OCI-LY1 (cell line): ENCODE data around the gene MRPL23.

ENCODE experiments used
- H2AFZ ChIP-seq: fragments of 200-600 bp; sonication (generic), shearing (Covaris generic); 2 replicates; pipeline ENCODE4 v1.6.0; 2014; ENCODE audit warnings: antibody characterized with exemption, mild to moderate bottlenecking, low read length
- H3F3A ChIP-seq: fragments of 200-600 bp; sonication (generic), shearing (Covaris generic); 2 replicates; pipeline ENCODE4 v1.6.0; 2014; ENCODE audit warnings: mild to moderate bottlenecking, antibody characterized with exemption, low read length, moderate library complexity; ENCODE audit not compliant: insufficient read depth
- H3K27ac ChIP-seq: fragments of 200-600 bp; sonication (generic); 2 replicates; pipeline ENCODE4 v1.5.1; 2014; ENCODE audit warnings: low read length, mixed run types, mild to moderate bottlenecking, low read depth; ENCODE audit not compliant: poor library complexity, severe bottlenecking
- H3K27me3 ChIP-seq: fragments of 200-600 bp; sonication (generic); 2 replicates; pipeline ENCODE4 v1.6.0; 2014; ENCODE audit warnings: antibody characterized with exemption, mild to moderate bottlenecking, low read length, moderate library complexity; ENCODE audit not compliant: insufficient read depth
- H3K36me3 ChIP-seq: fragments of 200-600 bp; sonication (generic); 2 replicates; pipeline ENCODE4 v1.6.1; 2014; ENCODE audit warnings: mild to moderate bottlenecking, antibody characterized with exemption, low read length, moderate library complexity, mixed read lengths; ENCODE audit not compliant: insufficient read depth
- H3K4me1 ChIP-seq: fragments of 200-600 bp; sonication (generic); 2 replicates; pipeline ENCODE4 v1.5.1; 2014; ENCODE audit warnings: mild to moderate bottlenecking, low read length, moderate library complexity; ENCODE audit not compliant: insufficient read depth, severe bottlenecking
- H3K4me2 ChIP-seq: fragments of 200-600 bp; sonication (generic), shearing (Covaris generic); 2 replicates; pipeline ENCODE4 v1.6.1; 2014; ENCODE audit warnings: low read length
- H3K4me3 ChIP-seq: fragments of 200-600 bp; sonication (generic); 2 replicates; pipeline ENCODE4 v1.5.1; 2014; ENCODE audit warnings: low read length, low read depth, mild to moderate bottlenecking, mixed read lengths; ENCODE audit not compliant: poor library complexity, severe bottlenecking
- H3K79me2 ChIP-seq: fragments of 200-600 bp; shearing (Covaris generic); 2 replicates; pipeline ENCODE4 v1.6.1; 2016; ENCODE audit warnings: mixed run types, low read length, mixed read lengths; ENCODE audit not compliant: insufficient read depth
- H3K9ac ChIP-seq: fragments of 200-600 bp; sonication (generic), shearing (Covaris generic); 2 replicates; pipeline ENCODE4 v1.6.1; 2014; ENCODE audit warnings: mild to moderate bottlenecking, low read length, mixed read lengths
- H3K9me2 ChIP-seq: fragments of 200-600 bp; sonication (generic), shearing (Covaris generic); 2 replicates; pipeline ENCODE4 v1.6.1; 2014; ENCODE audit warnings: low read depth, mild to moderate bottlenecking, low read length, mixed read lengths
- H3K9me3 ChIP-seq: fragments of 200-600 bp; shearing (Covaris generic); 2 replicates; pipeline ENCODE4 v1.6.1; 2014; ENCODE audit warnings: low read length, mixed read lengths
- H4K20me1 ChIP-seq: fragments of 200-600 bp; sonication (generic), shearing (Covaris generic); 2 replicates; pipeline ENCODE4 v1.6.0; 2016; ENCODE audit warnings: mild to moderate bottlenecking, low read length; ENCODE audit not compliant: insufficient read depth
- CTCF ChIP-seq: fragments of 200-600 bp; sonication (generic), shearing (Covaris generic); IDR thresholded peaks from 2 replicates; pipeline ENCODE4 v1.5.1; 2017; ENCODE audit warnings: mild to moderate bottlenecking, antibody characterized with exemption, low read length, moderate library complexity, mixed read lengths
- EZH2 ChIP-seq: fragments of 200-600 bp; sonication (generic), shearing (Covaris generic); IDR thresholded peaks from 2 replicates; pipeline ENCODE4 v1.8.0; 2017; ENCODE audit warnings: borderline replicate concordance, mixed run types, mild to moderate bottlenecking, antibody characterized with exemption, low read length, moderate library complexity, mixed read lengths

MRPL23 gene

GRCh38 chr11:1915795-1916131, 31.4 kb upstream of the MRPL23 start:
- no peak for TF ChIP-seq CTCF
- no peak for TF ChIP-seq EZH2
- Histone ChIP-seq H3F3A (no peaks in the 10 kb centered on the region), H3K4me3 (no peak overlapping the region), H4K20me1 (no peaks in the 10 kb centered on the region), H3K9me3 (no peaks in the 10 kb centered on the region), H3K27ac (no peak overlapping the region), H3K4me1 (no peaks in the 10 kb centered on the region), H3K4me2 (no peak overlapping the region), H3K27me3 (no peaks in the 10 kb centered on the region), H2AFZ (no peak overlapping the region), H3K9me2 (no peaks in the 10 kb centered on the region), H3K36me3 (no peaks in the 10 kb centered on the region), H3K79me2 (no peaks in the 10 kb centered on the region), H3K9ac (no peak overlapping the region)

GRCh38 chr11:1916132-1916985, 30.8 kb upstream of the MRPL23 start:
- no peaks in the 10 kb centered on the region for H3K9me2 ChIP-seq
- H3K27ac ChIP-seq: no peak overlapping the region
- H3K79me2 ChIP-seq: no peaks in the 10 kb centered on the region
- no peak overlapping the region for H3K9ac ChIP-seq
- TF ChIP-seq EZH2 (no peak), CTCF (no peak)
- no peaks in the 10 kb centered on the region for H3K27me3 ChIP-seq
- H3K4me2 ChIP-seq: no peak overlapping the region
- no peak overlapping the region for H3K4me3 ChIP-seq
- no peaks in the 10 kb centered on the region for H3K9me3 ChIP-seq
- no peak overlapping the region for H2AFZ ChIP-seq
- no peaks in the 10 kb centered on the region for H3F3A ChIP-seq
- no peaks in the 10 kb centered on the region for H3K36me3 ChIP-seq
- no peaks in the 10 kb centered on the region for H4K20me1 ChIP-seq
- no peaks in the 10 kb centered on the region for H3K4me1 ChIP-seq

- no peaks in the 10 kb centered on the region for H4K20me1 ChIP-seq
- no peaks in the 10 kb centered on the region for H3K4me1 ChIP-seq
- H3K9me3 ChIP-seq: no peaks in the 10 kb centered on the region
- no peaks in the 10 kb centered on the region for H3K9me2 ChIP-seq
- no peaks in the 10 kb centered on the region for H3K36me3 ChIP-seq
- H3K4me2 ChIP-seq: no peak overlapping the region
- no peak overlapping the region for H3K4me3 ChIP-seq
- no peaks in the 10 kb centered on the region for H3K79me2 ChIP-seq
- TF ChIP-seq CTCF (no peak), EZH2 (no peak)
- no peak overlapping the region for H3K27ac ChIP-seq
- H2AFZ ChIP-seq: no peak overlapping the region
- no peak overlapping the region for H3K9ac ChIP-seq
- no peaks in the 10 kb centered on the region for H3F3A ChIP-seq
- no peaks in the 10 kb centered on the region for H3K27me3 ChIP-seq
These were observed 30.1 kb upstream of the MRPL23 start for GRCh38 chr11:1916986-1917522.
